HG03280 (cell line): Measurements from ENCODE around the gene DNAJC4.

Experiments
- ATAC-seq: cut with Tn5 transposase; IDR thresholded peaks from one replicate; pipeline ENCODE4 v1.9.1; 2021; ENCODE audit warnings: mild to moderate bottlenecking, moderate library complexity; ENCODE audit not compliant: unreplicated experiment

Gene DNAJC4

GRCh38 chr11:64208086-64208795 is 22.1 kb upstream of the DNAJC4 start:
- no peak for ATAC-seq

- ATAC-seq, result no peak
These were observed 21.4 kb upstream of the DNAJC4 start for GRCh38 chr11:64208796-64209562.

GRCh38 chr11:64209563-64209843 is 20.8 kb upstream of the DNAJC4 start:
- ATAC-seq, result no peak

- no peak for ATAC-seq
These were observed 19.9 kb upstream of the DNAJC4 start for GRCh38 chr11:64210301-64211020.

GRCh38 chr11:64211181-64211872 is 19.0 kb upstream of the DNAJC4 start:
- ATAC-seq, result no peak

- ATAC-seq, result no peak
These were observed 13.5 kb upstream of the DNAJC4 start for GRCh38 chr11:64216879-64217278.

GRCh38 chr11:64218628-64219353 is 11.6 kb upstream of the DNAJC4 start:
- no peak for ATAC-seq

- ATAC-seq, result no peak
These were observed 11.0 kb upstream of the DNAJC4 start for GRCh38 chr11:64219354-64219684.

- ATAC-seq, result no peak
These were observed 10.6 kb upstream of the DNAJC4 start for GRCh38 chr11:64219755-64220154.

- no peak for ATAC-seq
These were observed 10.1 kb upstream of the DNAJC4 start for GRCh38 chr11:64220271-64220670.

GRCh38 chr11:64220798-64221197 is 9.6 kb upstream of the DNAJC4 start:
- no peak for ATAC-seq

GRCh38 chr11:64222651-64223000 is 7.7 kb upstream of the DNAJC4 start:
- ATAC-seq, result no peak

GRCh38 chr11:64223001-64223651 is 7.2 kb upstream of the DNAJC4 start:
- ATAC-seq, result no peak

GRCh38 chr11:64224151-64224890 is 6.0 kb upstream of the DNAJC4 start:
- ATAC-seq, result no peak

GRCh38 chr11:64224891-64225607 is 5.3 kb upstream of the DNAJC4 start:
- no peak for ATAC-seq

- peak; percentile 47 for ATAC-seq
These were observed 4.5 kb upstream of the DNAJC4 start, which contains the start of the genes NUDT22 and TRPT1 for GRCh38 chr11:64225608-64226506. Gene NUDT22 (plus strand): TSS chr11:64226274. CDS start chr11:64226653, 379 bp downstream. Gene TRPT1 (minus strand): TSS chr11:64226186. CDS start chr11:64225860, 326 bp downstream.

- peak; percentile 15 for ATAC-seq
These were observed 3.8 kb upstream of the DNAJC4 start for GRCh38 chr11:64226507-64227051.
